ENCODE results near the gene RAD23B.

Gene RAD23B

DNA sequence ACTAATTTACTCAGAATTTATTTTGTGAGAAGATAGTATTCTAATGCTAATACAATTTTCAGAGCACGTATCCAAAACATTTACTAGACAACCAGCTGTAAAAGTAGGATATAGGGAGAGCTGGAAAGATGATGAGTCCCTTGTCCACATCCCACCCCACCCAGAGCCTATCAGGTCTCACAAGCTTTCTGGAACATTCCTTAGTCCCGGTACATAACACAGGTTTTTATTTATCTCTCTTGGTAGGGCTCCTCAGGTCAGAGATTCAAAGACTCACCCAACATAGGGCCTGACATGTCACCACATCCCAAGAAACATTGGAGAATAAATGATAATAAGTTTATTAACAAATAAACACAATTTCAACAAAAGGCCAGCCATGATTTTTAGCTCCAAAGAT, 13.8 kb upstream of the RAD23B start:
- DNase-seq, result no peak

DNA sequence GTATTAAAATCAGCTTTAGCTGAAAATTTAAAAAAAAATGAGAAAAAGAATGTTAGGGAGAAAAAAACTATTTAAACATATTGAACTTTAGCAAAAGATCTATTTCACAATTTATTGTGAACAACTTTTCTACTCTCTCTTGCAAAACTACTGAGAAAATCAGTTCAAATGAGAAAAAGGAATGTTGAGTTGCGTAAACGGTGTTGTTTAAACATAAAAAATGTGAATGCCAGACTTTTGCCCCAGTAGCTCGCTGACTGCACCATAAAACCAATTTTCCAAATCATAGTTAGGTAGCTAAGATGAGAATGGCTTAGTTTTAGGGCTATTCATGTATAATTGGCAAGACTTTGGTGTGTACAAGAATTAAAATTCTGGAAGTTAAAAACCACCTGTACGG, 13.4 kb upstream of the RAD23B start:
- DNase-seq, result no peak

DNA sequence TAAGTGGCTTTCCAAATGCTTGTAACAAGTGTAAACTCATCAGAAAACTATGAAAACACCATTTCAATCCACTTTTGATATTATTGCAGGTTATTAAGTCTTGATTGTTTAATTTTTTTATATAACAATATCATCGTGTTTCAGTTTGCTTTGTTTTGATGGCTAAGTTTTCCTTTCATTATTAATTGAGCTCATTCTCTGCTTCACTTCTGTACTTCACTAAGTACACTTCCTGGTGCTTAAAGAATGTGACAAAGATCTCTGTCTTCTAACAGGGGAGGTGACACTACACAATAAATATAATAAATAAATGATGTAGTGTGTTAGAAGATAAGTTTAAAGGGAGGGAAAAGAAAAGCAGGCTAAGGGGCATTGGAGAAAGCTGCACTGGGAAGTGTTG, 13.0 kb upstream of the RAD23B start:
- DNase-seq, result no peak

DNA sequence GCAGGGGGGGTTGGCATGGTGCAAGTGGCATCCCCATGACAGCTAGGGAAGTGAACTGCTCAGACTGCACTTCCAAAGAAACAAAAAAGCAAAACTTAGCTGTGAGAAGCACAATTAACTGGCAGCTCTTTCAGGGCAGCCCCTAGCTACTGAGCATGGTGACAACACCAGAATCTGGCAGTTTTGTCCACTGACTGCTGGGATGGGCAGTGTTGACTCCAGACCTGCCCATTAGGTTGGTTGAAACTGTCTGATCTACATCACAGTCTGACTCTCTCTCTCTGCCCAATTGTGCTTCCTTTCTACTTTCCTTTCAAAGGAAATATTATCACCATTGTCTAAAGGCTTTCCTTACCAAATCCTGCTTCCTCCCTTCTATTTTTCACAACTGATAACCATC, 12.5 kb upstream of the RAD23B start:
- no peak for DNase-seq

DNA sequence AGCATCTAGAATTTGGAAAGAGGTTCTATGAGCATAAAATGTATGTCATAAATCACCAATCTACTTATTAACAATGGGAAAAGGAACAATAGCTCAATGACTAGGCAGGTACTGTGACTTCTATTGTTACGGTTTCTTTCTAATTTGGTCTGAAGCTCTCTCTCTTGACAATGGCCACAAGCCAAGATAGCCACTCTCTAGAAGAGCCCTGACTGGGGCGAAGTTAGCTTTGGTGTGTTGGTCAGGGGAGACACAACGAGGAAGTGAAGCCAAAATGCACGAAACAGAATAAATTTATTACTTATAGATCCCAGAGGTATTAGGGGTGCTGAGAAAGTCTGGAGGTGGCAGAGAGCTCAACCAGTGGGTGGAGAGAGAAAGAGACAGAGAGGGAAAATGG, 9.4 kb upstream of the RAD23B start:
- DNase-seq, result no peak

DNA sequence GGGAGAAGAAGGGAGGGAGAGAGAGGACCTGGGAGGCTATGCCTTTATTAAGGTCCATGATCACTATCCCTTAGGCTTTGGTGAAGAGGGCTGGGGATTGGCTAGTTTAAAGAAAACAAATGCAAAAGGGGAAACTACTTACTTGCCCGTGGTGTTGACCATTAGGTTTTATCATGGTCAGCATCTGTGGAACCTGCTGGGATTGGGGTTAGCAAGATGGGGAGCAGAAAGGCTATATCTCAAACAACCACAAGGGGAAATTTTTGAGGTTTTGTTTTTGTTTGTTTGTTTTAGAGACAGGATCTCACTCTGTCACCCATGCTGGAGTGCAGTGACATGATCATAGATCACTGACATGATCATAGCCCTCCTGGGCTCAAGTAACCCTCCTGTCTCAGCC, 9.0 kb upstream of the RAD23B start:
- DNase-seq, result no peak

DNA sequence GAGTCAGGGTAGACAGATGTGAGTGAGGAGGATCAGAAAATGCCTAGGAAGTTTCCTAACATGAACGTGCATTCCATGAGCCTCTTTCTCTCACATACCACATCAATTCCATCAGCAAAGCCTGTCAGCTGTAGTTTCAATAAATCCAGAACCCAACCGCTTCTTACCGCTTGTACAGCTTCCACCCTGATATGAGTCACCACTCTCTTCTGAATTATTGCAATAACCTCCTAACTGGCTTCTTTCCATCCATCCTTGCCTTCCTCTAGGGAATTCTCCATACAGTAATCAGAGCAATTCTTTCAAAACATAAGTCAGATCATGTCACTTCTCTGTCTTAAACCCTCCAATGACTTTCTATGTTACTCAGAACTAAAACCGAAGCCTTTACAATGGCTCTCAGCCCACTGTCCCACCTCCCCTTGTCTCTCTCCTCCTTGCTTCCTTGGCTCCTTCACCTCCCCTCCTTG, 8.1 kb upstream of the RAD23B start:
- no peak for DNase-seq

DNA sequence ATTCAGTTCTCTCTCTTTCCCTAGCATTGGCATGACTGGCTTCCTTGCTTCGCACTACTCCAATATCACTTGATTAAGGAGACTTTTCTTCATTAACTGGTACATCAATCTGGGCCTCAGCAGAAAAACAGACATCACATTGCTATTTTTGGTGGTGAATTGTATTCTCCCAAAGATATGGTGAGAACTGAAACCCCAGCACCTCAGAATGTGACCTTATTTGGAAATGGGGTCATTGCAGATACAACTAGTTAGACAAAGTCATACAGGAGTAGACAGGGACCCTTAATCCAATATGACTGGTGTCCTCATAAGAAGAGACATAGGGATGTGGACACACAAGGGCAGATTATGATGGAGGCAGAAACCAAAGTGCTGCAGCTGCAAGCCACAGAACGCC, 7.5 kb upstream of the RAD23B start:
- no peak for DNase-seq

DNA sequence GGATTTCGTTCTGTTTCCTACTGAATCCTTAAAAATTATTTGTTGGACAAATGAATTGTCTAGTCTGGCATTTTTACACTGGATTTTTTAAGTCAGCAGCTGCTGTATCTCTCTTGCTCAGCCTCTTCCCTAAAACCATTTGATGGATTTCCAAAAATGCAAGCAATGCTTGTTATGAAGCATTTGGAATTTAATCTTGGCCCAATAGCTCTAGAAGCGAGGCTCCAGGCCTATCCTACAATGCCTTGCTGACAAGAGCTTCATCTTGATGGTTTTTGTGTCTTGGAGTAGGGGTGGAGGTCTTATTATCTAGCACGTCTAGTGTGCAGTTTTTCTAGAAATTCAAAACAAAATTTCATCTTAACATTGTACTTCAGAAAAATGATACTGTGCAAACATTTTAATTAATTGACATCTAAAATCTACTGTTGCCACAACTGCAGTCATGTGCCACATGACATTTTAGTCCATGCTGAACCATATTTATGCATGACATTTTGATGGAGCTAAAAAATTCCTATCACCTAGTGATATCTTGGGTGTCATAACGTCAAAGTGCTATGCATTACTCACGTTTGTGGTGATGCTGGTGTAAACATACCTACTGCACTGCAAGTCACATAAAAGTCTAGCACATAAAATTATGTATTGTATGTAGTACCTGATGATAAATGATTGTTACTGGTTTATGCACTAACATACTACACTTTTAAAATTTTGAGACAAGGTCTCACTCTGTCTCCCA, 5.9 kb upstream of the RAD23B start:
- no peak for DNase-seq

DNA sequence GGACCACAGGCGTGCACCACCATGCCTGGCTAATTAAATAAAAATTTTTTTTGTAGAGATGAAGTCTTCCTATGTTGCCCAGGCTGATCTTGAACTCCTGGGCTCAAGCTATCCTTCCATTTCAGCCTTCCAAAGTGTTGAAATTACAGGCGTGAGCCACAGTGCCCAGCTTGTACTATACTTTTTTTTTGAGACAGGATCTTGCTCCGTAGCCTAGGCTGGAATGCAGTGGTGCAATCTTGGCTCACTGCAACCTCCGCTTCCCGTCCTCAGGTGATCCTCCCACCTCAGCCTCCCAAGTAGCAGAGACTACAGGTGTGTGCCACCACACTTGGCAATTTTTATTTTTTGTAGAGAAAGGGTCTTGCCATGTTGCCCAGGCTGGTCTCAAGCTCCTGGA, 5.3 kb upstream of the RAD23B start:
- DNase-seq, result no peak

DNA sequence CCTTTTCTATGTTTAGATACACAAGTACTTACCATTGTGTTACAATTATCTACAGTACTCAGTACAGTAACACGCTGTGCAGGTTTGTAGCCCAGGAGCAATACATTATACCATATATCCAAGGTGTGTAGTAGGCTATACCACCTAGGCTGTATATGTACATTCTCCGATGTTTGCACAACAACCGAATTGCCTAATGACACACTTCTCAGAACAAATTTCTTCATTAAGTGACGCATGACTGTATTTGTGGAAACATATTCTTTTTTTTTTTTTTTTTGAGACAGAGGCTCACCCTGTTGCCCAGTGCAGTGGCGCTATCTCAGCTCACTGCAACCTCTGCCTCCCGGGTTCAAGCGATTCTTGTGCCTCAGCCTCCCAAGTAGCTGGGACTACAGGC, 4.0 kb upstream of the RAD23B start:
- DNase-seq, result no peak

DNA sequence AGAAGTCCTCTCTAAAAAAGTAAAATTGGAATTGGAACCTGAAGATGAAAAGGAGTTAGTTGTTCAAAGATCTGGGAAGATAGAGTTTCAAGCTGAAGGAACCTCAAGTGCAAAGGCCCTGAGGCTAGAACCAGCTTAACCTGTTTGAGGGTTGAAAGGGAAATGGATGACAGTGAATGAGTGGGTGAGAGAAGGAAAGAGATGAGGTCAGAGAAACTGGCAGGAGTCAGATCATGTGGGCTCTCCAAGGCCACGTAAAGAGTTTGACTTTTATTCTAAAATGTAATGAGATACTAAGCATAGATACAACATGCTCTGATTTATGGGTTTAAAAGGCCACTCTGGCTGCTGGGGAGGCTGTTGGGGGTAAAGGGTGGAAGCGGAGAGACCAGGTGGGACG, 2.5 kb upstream of the RAD23B start:
- no peak for DNase-seq

DNA sequence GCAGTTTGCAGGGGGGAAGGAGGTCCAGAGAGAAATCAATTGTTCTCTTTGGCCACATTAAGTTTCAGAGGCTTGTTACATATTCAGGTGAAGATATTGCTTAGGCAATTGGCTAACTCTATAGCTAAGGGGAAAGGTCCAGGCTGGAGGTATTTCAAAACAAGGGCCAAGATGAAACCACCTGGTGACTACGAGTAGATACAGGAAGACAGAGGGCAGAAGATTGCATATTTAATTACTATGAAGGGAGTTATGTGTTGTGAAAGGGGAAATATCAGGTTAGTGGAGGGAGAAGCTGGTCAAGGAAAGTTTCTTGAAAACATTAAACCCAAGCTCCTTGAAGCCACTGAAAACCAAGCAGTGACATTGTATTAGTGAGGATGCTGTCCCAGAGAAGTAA, 1.9 kb upstream of the RAD23B start:
- DNase-seq, result no peak

DNA sequence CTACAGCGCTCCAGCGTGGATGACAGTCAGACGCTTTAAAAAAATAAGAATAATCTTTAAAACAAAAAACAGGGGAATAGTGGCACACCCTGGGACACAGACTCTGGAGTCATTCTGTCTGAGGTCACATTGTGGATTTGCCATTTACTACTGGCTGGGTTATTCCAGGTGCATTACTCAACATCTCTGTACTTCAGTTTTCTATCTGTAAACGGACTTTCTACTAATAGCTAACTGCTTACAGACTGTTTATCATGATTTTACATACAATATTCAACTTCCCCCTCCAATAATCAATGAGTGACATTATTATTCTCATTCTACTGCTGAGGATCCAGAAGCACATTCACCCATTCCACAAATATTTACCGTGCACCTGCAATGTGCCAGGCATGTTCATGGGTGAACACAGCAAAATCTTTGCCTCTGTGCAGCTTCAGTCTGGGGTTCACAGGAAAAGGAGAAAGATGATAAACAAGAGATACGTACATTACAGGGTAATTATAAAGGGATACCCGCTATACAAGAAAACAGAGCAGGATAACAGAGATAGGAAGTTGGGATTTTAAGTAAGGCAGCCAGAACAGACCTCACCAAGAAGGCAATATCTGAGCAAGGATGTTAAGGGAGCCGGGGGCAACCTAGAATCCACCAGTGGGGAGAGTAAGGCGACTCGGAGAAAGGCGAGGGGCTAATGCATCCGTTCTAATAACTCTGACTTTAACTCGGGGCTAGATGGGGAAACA, 984 bp upstream of the RAD23B start:
- no peak for DNase-seq

DNA sequence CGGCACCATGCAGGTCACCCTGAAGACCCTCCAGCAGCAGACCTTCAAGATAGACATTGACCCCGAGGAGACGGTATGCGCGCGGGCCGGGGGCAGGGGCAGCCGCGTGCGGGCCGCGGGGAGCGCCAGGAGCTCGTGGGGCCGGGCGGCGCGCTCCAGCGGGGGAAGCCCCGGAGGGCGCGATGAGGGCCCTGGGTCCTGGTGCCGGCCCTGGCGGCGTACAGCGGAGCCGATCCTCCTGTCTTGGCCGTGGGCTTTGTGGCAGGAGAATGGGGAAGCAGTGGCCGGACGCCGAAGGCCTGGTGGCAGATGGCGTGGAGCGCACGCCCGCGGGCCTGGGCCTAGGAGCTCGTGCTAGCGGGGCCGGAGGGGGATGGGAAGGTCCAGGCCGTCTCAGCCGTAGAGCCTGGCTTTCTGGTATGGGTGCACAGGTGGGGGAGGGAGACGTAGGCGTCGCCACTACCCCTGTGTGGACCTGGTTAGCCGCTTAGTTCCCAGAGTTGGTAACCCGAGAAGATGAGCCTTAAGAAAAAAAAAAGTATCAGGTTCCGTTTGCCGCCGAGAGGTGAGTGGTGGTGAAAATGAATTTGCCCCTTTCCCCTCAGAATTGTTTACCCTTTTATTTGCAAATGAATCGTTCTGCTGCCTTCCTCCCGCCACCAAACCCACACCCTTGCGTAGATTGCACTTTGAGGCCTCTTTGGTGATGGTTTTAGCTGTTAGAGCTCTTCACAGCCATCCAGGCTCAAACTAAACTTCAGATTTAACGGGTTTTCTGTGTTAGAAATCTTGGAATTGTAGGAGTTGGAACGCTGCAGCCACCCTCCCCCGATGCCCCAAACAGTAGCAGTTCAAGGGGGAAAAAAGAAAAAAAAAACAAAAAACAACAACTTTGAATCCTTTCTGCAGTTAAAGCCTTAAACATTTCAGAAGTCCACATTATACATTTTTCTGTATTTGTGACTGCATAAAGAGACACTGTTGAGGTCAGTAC, 841 bp downstream of the RAD23B start:
- DNase-seq, result peak in 1 of 2 donors; percentile 80

DNA sequence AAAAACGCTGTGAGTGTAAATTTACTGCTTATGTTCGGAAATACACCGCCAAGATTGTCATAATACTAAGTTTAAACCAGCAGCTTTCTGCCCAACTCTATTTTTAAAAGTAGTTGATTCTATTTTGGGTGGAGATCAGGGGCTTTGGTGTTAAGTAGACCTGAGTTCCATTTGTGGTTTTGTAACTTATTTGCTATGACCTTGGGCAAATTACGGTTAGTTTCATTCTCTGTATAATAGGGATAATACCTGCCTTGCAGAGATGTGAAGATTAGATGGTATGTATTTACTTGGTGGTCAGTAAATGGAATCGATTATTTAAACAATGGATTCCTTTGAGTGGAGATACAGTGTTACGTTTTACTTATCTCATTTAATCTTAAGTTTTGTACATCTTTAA, 1.6 kb downstream of the RAD23B start:
- no peak for DNase-seq

DNA sequence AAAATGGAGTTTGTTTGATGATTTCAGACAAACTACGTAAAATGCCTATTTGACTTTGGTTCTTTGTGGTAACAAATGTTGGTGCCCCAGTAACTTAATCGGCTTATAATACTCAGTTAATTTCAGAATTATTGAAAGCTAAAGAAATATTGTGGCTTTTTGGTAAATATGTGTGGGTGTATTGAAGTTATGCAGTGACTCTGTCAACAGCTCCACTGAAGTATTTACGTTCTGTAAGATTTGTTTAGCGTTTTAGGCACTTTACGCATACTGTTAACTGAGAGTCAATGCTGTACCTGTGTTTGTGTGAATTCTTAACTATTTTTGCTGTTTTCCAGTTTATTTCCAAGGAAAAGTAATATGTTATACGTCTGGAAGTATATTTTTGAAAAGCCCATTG, 2.2 kb downstream of the RAD23B start:
- no peak for DNase-seq

DNA sequence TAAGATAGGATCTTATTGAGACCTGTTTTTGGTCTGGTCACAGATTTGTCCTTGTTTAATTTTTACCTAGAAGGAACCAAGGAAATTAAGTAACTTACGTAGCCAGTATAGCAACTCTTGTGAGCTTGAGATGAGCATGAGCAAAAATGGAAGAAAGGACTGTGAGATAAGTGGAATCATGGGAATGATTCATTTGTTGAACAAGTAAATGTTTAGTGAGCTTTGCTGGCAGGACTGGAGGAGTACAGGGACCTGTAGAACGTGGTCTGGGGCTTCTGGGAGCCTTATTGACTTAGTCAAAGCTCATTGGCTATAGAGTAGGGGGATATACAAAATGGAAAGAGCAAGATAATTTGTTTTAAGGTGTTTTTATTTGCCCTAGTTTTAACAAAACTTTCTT, 3.0 kb downstream of the RAD23B start:
- no peak for DNase-seq

DNA sequence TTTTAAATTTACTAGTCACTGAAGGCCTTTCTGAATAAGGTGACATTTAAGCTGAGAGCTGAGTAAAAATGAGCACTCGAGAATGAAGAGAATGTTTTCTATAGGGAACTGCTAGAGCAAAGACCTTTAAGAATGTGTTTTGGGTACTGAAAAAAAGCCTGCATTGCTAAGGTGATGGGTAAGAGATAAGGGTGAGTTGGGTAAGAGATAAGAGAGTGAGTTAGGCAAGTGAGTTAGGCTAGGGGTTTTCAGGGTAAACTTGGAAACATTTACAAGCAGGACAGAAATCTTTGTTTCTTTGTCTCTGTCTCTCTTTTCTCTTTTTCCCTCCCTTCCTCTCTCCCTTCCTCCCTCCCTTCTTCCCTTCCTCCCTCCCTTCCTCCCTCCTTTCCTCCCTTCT, 5.6 kb downstream of the RAD23B start:
- DNase-seq, result no peak

DNA sequence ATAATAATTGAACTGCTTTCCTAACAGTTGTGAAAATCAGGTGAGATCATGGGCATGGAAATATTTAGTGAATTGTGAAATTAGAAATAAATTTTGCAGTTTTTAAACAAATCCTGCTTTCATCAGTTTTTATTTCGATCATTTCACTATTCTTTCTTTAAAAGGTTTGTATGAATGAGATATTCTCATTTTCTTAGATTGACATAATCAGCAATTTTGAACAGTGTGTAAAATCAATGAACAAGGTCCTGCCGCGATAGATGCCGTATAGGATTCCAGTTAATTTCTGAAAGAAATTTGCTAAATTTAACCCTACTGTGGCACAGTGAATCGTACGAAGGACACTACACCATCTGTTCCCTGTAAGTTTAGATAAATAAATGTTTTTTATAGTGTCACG, 7.5 kb downstream of the RAD23B start:
- no peak for DNase-seq

DNA sequence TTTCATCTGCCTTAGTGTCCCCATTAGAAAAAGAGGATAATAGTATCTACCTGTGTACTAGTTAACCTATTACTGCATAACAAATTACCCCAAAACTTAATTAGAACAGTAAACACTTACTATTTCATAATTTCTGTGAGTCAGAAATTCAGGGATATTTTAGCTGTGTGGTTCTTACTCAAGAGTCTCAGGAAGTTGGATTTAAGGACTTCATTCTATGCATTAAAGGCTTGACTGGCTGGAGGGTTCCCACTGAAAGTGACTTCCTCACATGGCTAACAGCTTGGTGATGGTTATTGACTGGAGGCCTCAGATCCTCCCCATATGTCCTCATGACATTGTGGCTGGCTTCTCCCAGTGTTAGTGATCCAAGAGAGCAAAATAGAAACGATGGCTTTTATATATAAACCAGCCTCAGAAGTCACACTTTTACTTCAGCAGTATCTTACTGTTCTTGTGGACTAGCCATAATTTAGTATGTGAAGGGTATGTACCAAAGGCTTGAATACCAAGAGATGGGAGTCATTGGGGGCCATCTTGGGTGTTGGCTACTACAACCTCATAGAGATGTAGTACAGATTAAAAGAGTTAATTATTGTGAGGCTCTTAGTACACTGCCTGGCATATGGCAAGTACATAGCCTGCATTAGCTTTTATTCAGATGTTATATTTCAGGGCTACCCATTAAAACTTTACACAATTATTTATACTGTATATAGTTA, 9.9 kb downstream of the RAD23B start:
- no peak for DNase-seq

DNA sequence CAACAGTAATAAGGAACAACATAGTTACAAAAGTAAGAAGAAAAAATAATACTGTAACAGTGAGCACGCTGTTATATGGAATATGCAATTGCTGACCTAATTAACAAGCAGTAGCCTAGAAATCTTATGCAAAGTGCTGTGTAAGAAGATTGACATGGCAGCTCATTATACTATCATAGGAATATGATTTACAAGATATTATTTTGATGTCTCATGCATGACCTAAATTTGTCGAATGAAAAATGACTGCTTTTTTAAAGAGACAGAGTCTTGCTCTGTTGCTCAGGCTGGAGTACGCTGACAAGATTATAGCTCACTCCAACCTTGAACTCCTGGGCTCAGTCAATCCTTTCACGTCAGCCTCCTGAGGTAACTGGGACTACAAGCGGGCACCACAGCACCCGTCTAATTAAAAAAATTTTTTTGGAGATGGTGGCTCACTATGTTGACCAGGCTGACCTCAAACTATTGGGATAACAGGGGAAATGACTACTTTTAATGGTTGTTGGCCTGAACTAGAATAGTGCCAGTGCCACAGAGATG, 10.5 kb downstream of the RAD23B start:
- DNase-seq, result no peak
